AG10803 (cell line): Measurements from ENCODE around the gene MKNK2.

Source experiments
- DNase-seq: peaks from one replicate; pipeline ENCODE4 v3.0.0; 2010; ENCODE audit warnings: low read depth
- H3K4me3 ChIP-seq: 2 replicates; pipeline ENCODE4 v1.5.1; 2011; ENCODE audit warnings: mild to moderate bottlenecking, low read length, control low read depth
- CTCF ChIP-seq: conservative IDR thresholded peaks from 2 replicates; pipeline ENCODE4 v1.5.1; 2011; ENCODE audit warnings: mild to moderate bottlenecking, low read length, control low read depth, inconsistent platforms

Gene MKNK2

GRCh38 chr19:2039959-2040646 lies 10.9 kb downstream of the MKNK2 start:
- DNase-seq: no peak
- TF ChIP-seq CTCF: no peak
- H3K4me3 ChIP-seq: no peak overlapping the region

GRCh38 chr19:2039089-2039958 lies 11.7 kb downstream of the MKNK2 start:
- H3K4me3 ChIP-seq: no peak overlapping the region
- DNase-seq: no peak
- no peak for TF ChIP-seq CTCF

GRCh38 chr19:2038284-2039088 lies 12.6 kb downstream of the MKNK2 start:
- DNase-seq: no peak
- TF ChIP-seq CTCF: no peak

GRCh38 chr19:2037651-2038255 lies 13.3 kb downstream of the MKNK2 start:
- DNase-seq: no peak
- TF ChIP-seq CTCF: no peak
- no peak overlapping the region for H3K4me3 ChIP-seq

More at GRCh38 chr19:2038284-2039088, 12.6 kb downstream of the MKNK2 start:
- no peak overlapping the region for H3K4me3 ChIP-seq

- TF ChIP-seq CTCF: no peak
- no peak overlapping the region for H3K4me3 ChIP-seq
- DNase-seq: no peak
Observed at GRCh38 chr19:2036424-2036823, 14.6 kb downstream of the MKNK2 start.

- H3K4me3 ChIP-seq: no peak overlapping the region
- DNase-seq: no peak
- no peak for TF ChIP-seq CTCF
Observed at GRCh38 chr19:2035590-2035991, 15.5 kb downstream of the MKNK2 start.
